DMS153 treated with DMSO at 0.1 percent for 48 hours (cell line): ENCODE data around the gene STN1.

Experiments
- DNase-seq: peaks from one replicate; lab custom pipeline; 2025; ENCODE audit not compliant: unreplicated experiment; lab: John Stamatoyannopoulos, UW

Gene STN1

GRCh38 chr10:103918053-103918846 lies at the start of gene STN1:
Gene STN1, minus strand, starts transcription at chr10:103918184. Its CDS starts 590 bp downstream, at chr10:103917594.
- DNase-seq: peak; percentile 95

- DNase-seq: no peak
Observed at GRCh38 chr10:103967448-103968071, 49.6 kb upstream of the STN1 start.

GRCh38 chr10:103966671-103967447 lies 48.9 kb upstream of the STN1 start, which contains the start of gene SLK:
Gene SLK, plus strand, starts transcription at chr10:103967140. Its CDS starts 606 bp downstream, at chr10:103967746.
- peak; percentile 45 for DNase-seq

- no peak for DNase-seq
Observed at GRCh38 chr10:103960103-103960502, 42.1 kb upstream of the STN1 start.

GRCh38 chr10:103958996-103959395 lies 41.0 kb upstream of the STN1 start:
- DNase-seq: no peak

GRCh38 chr10:103954543-103954942 lies 36.6 kb upstream of the STN1 start:
- no peak for DNase-seq

- peak; percentile 64 for DNase-seq
Observed at GRCh38 chr10:103951942-103952341, 34.0 kb upstream of the STN1 start.

GRCh38 chr10:103951183-103951582 lies 33.2 kb upstream of the STN1 start:
- DNase-seq: no peak

GRCh38 chr10:103949728-103950127 lies 31.7 kb upstream of the STN1 start:
- no peak for DNase-seq

- no peak for DNase-seq
Observed at GRCh38 chr10:103947799-103948516, 30.0 kb upstream of the STN1 start.

- no peak for DNase-seq
Observed at GRCh38 chr10:103942866-103943265, 24.9 kb upstream of the STN1 start.

- no peak for DNase-seq
Observed at GRCh38 chr10:103941801-103942200, 23.8 kb upstream of the STN1 start.

GRCh38 chr10:103939522-103939921 lies 21.5 kb upstream of the STN1 start:
- no peak for DNase-seq

- DNase-seq: no peak
Observed at GRCh38 chr10:103936022-103936421, 18.0 kb upstream of the STN1 start.

- no peak for DNase-seq
Observed at GRCh38 chr10:103934308-103934707, 16.3 kb upstream of the STN1 start.

GRCh38 chr10:103933557-103934121 lies 15.7 kb upstream of the STN1 start:
- no peak for DNase-seq

- DNase-seq: no peak
Observed at GRCh38 chr10:103932971-103933370, 15.0 kb upstream of the STN1 start.

- DNase-seq: no peak
Observed at GRCh38 chr10:103932271-103932670, 14.3 kb upstream of the STN1 start.

GRCh38 chr10:103931603-103932002 lies 13.6 kb upstream of the STN1 start:
- no peak for DNase-seq

GRCh38 chr10:103930881-103931280 lies 12.9 kb upstream of the STN1 start:
- no peak for DNase-seq

- DNase-seq: no peak
Observed at GRCh38 chr10:103930449-103930848, 12.5 kb upstream of the STN1 start.
